ENCODE results near the gene GNAT2. TPM values are rescaled to one million over a fixed set of nuclear protein-coding genes. Genes with fewer than 3 reads are reported as not detected.

GNAT2 gene
- total and polyA plus RNA-seq, 10 donors = 0.08 to 0.92 (median 0.59) TPM; not detected in 7

DNA sequence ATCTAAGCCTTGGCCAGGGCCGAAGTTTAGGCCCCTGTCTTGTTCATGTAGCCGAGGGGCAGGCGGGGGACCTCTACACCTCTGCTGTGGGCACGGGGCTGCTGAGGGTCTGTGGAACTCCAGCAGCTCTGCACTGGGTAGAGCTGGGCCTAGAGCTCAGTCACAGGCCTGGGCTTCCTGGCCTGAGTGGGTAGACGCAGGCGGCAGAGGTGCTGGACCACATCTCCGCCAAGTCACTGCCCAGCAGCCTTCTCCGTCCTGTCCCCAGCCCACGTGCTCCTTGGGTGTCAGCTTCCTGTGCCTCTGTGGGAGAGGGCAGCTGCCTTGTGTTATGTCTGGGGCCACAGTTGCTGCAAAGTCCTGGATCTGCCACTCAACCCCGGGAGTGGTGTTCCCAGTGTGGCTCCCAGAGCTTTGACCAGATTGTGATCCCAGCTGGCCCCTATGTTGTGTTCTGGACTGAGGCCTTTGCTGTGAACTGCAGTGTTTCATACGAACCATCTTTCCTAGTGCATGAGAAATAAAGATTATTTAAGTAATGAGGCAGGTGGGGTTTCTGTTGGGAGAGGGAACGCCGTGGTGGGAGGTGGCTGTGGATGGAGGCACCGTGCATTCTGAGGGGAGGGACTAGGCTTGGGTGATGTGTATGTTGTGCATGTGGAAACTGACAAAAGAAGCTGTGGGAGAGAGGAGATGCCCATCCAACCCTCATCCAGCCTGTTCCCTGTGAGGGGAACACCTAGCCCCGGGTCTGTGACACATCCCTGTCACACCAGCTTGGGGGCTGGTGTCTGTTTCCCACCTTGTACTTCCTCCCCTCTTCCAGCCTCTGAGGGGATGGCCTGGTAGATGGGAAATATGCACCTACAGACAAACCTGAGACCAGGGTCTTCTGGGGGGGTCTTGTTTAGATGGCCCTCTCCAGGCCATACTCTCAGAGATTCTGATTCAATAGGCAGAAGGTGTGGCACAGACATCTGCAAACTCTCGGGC is 12.4 kb upstream of the GNAT2 start:
- Histone ChIP-seq H3K4me3 (no peak overlapping the region), H3K36me3 (peaks cover 0 to 62% (median 49%) of the 10 kb centered on the region in 6 donors), H3K4me1 (peaks cover 0 to 39% (median 8%) of the 10 kb centered on the region in 6 donors), H3K9me3 (no peaks in the 10 kb centered on the region), H3K27me3 (replicated peaks in 1 of 7) (no peaks in the 10 kb centered on the region), H3K27ac (peak overlapping the region in 4 of 8 donors; percentile 49 to 67 (median 50))
- 82 to 94% (median 91%) methylated on average over 9 to 16 of the region's 16 CpGs for WGBS, 5 donors
- DNase-seq = no peak
- peak in 2 of 3 donors; percentile 21 to 42 for TF ChIP-seq POLR2AphosphoS5 (IDR thresholded peaks at IDR 0.05)
- TF ChIP-seq, protein P1, sequence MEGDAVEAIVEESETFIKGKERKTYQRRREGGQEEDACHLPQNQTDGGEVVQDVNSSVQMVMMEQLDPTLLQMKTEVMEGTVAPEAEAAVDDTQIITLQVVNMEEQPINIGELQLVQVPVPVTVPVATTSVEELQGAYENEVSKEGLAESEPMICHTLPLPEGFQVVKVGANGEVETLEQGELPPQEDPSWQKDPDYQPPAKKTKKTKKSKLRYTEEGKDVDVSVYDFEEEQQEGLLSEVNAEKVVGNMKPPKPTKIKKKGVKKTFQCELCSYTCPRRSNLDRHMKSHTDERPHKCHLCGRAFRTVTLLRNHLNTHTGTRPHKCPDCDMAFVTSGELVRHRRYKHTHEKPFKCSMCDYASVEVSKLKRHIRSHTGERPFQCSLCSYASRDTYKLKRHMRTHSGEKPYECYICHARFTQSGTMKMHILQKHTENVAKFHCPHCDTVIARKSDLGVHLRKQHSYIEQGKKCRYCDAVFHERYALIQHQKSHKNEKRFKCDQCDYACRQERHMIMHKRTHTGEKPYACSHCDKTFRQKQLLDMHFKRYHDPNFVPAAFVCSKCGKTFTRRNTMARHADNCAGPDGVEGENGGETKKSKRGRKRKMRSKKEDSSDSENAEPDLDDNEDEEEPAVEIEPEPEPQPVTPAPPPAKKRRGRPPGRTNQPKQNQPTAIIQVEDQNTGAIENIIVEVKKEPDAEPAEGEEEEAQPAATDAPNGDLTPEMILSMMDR (IDR thresholded peaks at IDR 0.05 in 8 of 11, conservative IDR thresholded peaks at IDR 0.05 in 3 of 11) = no peak
- intact Hi-C loops (cut with DNase I; ENCODE audit: low total_unique reads) = no loop called here

DNA sequence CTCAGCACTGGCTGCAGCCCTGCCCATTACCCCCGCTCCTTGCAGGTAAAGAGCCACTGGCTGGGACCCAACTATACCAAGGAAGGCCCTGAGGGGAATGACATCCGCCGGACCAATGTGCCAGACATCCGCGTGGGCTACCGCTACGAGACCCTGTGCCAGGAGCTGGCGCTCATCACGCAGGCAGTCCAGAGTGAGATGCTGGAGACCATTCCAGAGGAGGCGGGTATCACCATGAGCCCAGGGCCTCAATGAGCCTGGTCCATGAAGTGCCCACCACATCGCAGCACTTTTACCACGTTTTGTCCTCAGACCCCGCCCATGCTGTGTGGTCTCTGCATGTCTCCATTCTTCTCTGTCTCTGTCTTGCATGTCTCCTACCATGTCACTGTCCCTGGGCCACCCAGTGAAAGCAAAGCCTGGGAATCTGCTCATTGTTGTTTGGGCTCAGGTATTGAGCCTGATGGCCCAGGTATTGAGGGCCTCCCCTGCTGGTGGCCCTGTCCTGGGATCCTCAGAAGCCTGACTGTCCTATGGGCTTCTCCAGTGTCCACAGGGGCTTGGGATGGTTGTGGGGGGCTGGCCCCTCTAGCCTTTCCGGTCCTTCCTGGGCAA is 11.6 kb upstream of the GNAT2 start:
- TF ChIP-seq, protein P1 (IDR thresholded peaks at IDR 0.05 in 8 of 11, conservative IDR thresholded peaks at IDR 0.05 in 3 of 11) = peak in 1 of 11 experiments; percentile 23
- TF ChIP-seq POLR2AphosphoS5 (IDR thresholded peaks at IDR 0.05) (peak in 1 of 3 donors; percentile 31), POLR2A (IDR thresholded peaks at IDR 0.05) (no peak)
- DNase-seq = no peak
- no peak overlapping the region for H3K4me3 ChIP-seq
- no peaks in the 10 kb centered on the region for H3K27me3 ChIP-seq (replicated peaks in 1 of 7)
- H3K4me1 ChIP-seq = peaks cover 0 to 37% (median 8%) of the 10 kb centered on the region in 6 donors
- peaks cover 0 to 70% (median 57%) of the 10 kb centered on the region in 6 donors for H3K36me3 ChIP-seq
- intact Hi-C loops (cut with DNase I; ENCODE audit: low total_unique reads) = no loop called here
- 94 to 98% (median 96%) methylated on average over 6 to 14 of the region's 14 CpGs for WGBS, 5 donors
- no peaks in the 10 kb centered on the region for H3K9me3 ChIP-seq
- peak overlapping the region in 3 of 8 donors; percentile 8 to 67 (median 28) for H3K27ac ChIP-seq

DNA sequence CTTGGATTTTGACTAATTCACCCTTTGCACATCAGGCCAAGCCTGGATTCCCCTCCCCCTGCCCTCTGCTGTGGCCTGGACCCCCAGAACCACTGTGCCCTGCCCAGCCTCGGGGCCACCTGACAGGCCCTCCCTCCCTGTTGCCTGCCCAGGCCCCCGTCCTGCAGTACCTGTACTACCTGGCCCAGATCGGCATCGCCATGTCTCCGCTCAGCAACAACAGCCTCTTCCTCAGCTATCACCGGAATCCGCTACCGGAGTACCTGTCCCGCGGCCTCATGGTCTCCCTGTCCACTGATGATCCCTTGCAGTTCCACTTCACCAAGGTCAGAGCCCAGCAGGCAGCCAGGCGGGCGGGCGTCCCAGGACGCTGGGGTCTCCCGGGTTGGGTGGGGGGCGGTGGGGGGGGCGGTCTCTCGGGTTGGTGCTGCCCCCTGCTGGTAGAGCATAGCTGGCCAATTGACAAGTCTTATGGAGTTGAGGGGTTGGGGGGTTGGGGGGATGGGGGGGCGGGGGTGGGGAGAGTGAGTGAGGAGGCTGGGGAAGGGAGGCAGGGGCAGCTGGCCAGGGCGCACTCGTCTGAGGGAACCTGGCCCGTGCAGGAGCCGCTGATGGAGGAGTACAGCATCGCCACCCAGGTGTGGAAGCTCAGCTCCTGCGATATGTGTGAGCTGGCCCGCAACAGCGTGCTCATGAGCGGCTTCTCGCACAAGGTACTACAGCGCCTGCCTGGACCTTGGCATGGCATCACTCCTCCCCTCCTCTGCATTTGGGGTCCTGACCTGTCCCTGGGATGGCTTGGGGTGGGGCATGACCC is 10.9 kb upstream of the GNAT2 start:
- Histone ChIP-seq H3K36me3 (peaks cover 0 to 77% (median 60%) of the 10 kb centered on the region in 6 donors), H3K27ac (peak overlapping the region in 1 of 8 donors; percentile 67), H3K4me3 (no peak overlapping the region), H3K27me3 (replicated peaks in 1 of 7) (no peaks in the 10 kb centered on the region), H3K4me1 (peaks cover 0 to 39% (median 7%) of the 10 kb centered on the region in 6 donors), H3K9me3 (no peaks in the 10 kb centered on the region)
- TF ChIP-seq POLR2A (IDR thresholded peaks at IDR 0.05) (no peak), POLR2AphosphoS5 (IDR thresholded peaks at IDR 0.05) (peak in 1 of 3 donors; percentile 22)
- TF ChIP-seq, protein P1 (IDR thresholded peaks at IDR 0.05 in 8 of 11, conservative IDR thresholded peaks at IDR 0.05 in 3 of 11) = peak in 5 of 11 experiments; percentile 43 to 56 (median 54)
- no peak for DNase-seq
- WGBS, 5 donors = 77 to 98% (median 79%) methylated on average over 8 to 30 of the region's 30 CpGs
- intact Hi-C loops (cut with DNase I; ENCODE audit: low total_unique reads) = no loop called here
